Neural progenitor cell (in vitro differentiated cells): ENCODE data around the gene JDP2. TPM values are rescaled to one million over a fixed set of nuclear protein-coding genes. Genes with fewer than 3 reads are reported as not detected.
A peak's percentile ranks its signal among the peaks of the same experiment; 100 is the strongest.

Experiments used
- DNase-seq: peaks from one replicate; pipeline ENCODE4 v3.0.0-alpha.2; 2016; ENCODE audit warnings: low spot score
- H2AFZ ChIP-seq: fragments of 200-600 bp; sonication (generic); replicated peaks from 2 replicates; pipeline ENCODE4 v1.6.1; 2016; ENCODE audit warnings: antibody characterized with exemption
- H3F3A ChIP-seq: fragments of 200-600 bp; sonication (generic); 2 replicates; pipeline ENCODE4 v1.6.1; 2016; ENCODE audit warnings: antibody characterized with exemption, low read depth
- H3K27ac ChIP-seq: fragments of 200-600 bp; sonication (generic); 2 replicates; pipeline ENCODE4 v1.5.1; 2016; ENCODE audit warnings: mild to moderate bottlenecking
- H3K27me3 ChIP-seq: fragments of 200-600 bp; sonication (generic); 2 replicates; pipeline ENCODE4 v1.6.1; 2016; ENCODE audit warnings: mild to moderate bottlenecking, moderate library complexity
- H3K36me3 ChIP-seq: fragments of 200-600 bp; sonication (generic); 2 replicates; pipeline ENCODE4 v1.5.1; 2016
- H3K4me1 ChIP-seq: fragments of 200-600 bp; sonication (generic); 2 replicates; pipeline ENCODE4 v1.6.1; 2016; ENCODE audit warnings: mixed run types
- H3K4me2 ChIP-seq: fragments of 200-600 bp; sonication (generic); 2 replicates; pipeline ENCODE4 v1.6.1; 2016
- H3K4me3 ChIP-seq: fragments of 200-600 bp; sonication (generic); 2 replicates; pipeline ENCODE4 v1.5.1; 2016
- H3K79me2 ChIP-seq: fragments of 200-600 bp; sonication (generic); 2 replicates; pipeline ENCODE4 v1.6.1; 2016; ENCODE audit warnings: low read depth
- H3K9ac ChIP-seq: fragments of 200-600 bp; sonication (generic); 2 replicates; pipeline ENCODE4 v1.6.1; 2016
- H3K9me3 ChIP-seq: fragments of 200-600 bp; sonication (generic); 2 replicates; pipeline ENCODE4 v1.5.1; 2016; ENCODE audit warnings: low read depth
- H4K20me1 ChIP-seq: fragments of 200-600 bp; sonication (generic); 2 replicates; pipeline ENCODE4 v1.6.1; 2016; ENCODE audit warnings: low read depth
- H3K27ac Mint-ChIP-seq: 3 replicates; pipeline ENCODE4 v1.8.0; 2021; ENCODE audit warnings: mixed read lengths
- H3K27me3 Mint-ChIP-seq: 2 replicates; pipeline ENCODE4 v1.8.0; 2022; ENCODE audit warnings: low read depth, mild to moderate bottlenecking, inconsistent platforms, moderate library complexity, mixed read lengths; ENCODE audit not compliant: insufficient read depth
- H3K36me3 Mint-ChIP-seq: 3 replicates; pipeline ENCODE4 v1.8.0; 2021; ENCODE audit warnings: mixed read lengths
- H3K4me1 Mint-ChIP-seq: 3 replicates; pipeline ENCODE4 v1.8.0; 2021; ENCODE audit warnings: mixed read lengths
- H3K4me3 Mint-ChIP-seq: 3 replicates; pipeline ENCODE4 v1.8.0; 2021; ENCODE audit warnings: mild to moderate bottlenecking, moderate library complexity, mixed read lengths
- H3K9me3 Mint-ChIP-seq: 3 replicates; pipeline ENCODE4 v1.8.0; 2020; ENCODE audit warnings: mixed read lengths
- EZH2 ChIP-seq: fragments of 200-600 bp; sonication (generic); IDR thresholded peaks from 2 replicates; pipeline ENCODE4 v1.6.1; 2017; ENCODE audit warnings: antibody characterized with exemption, mild to moderate bottlenecking, moderate library complexity
- EZH2phosphoT487 ChIP-seq: fragments of 200-600 bp; sonication (generic); IDR thresholded peaks from 2 replicates; pipeline ENCODE4 v1.6.1; 2017; ENCODE audit warnings: antibody characterized with exemption
- total RNA-seq: library from RNA; depleted of rRNA; stranded (reverse); fragments of >200 nt; gene quantifications from 2 replicates; pipeline ENCODE4 v1.2.3, GENCODE V29; 2015; ENCODE audit warnings: low replicate concordance
- TF ChIP-seq, protein P1 (sequence below): fragments of 200-600 bp; sonication (generic); IDR thresholded peaks from 2 replicates; pipeline ENCODE4 v1.5.1; 2017; ENCODE audit warnings: antibody characterized with exemption, mild to moderate bottlenecking

Gene JDP2
- total RNA-seq, 1 donor from 2014 or later = 2.5 TPM

- H2AFZ ChIP-seq = no peak overlapping the region
- Mint-ChIP-seq H3K4me1 (peaks cover 27% of the 10 kb centered on the region), H3K27me3 (peaks cover 16% of the 10 kb centered on the region), H3K9me3 (no peaks in the 10 kb centered on the region), H3K4me3 (no peak overlapping the region), H3K36me3 (no peaks in the 10 kb centered on the region), H3K27ac (no peak overlapping the region)
- H4K20me1 ChIP-seq = no peaks in the 10 kb centered on the region
- no peak overlapping the region for H3K9ac ChIP-seq
- peaks cover 6% of the 10 kb centered on the region for H3K4me1 ChIP-seq
- no peak overlapping the region for H3K4me3 ChIP-seq
- no peaks in the 10 kb centered on the region for H3K9me3 ChIP-seq
- no peak overlapping the region for H3K4me2 ChIP-seq
- TF ChIP-seq, protein P1, sequence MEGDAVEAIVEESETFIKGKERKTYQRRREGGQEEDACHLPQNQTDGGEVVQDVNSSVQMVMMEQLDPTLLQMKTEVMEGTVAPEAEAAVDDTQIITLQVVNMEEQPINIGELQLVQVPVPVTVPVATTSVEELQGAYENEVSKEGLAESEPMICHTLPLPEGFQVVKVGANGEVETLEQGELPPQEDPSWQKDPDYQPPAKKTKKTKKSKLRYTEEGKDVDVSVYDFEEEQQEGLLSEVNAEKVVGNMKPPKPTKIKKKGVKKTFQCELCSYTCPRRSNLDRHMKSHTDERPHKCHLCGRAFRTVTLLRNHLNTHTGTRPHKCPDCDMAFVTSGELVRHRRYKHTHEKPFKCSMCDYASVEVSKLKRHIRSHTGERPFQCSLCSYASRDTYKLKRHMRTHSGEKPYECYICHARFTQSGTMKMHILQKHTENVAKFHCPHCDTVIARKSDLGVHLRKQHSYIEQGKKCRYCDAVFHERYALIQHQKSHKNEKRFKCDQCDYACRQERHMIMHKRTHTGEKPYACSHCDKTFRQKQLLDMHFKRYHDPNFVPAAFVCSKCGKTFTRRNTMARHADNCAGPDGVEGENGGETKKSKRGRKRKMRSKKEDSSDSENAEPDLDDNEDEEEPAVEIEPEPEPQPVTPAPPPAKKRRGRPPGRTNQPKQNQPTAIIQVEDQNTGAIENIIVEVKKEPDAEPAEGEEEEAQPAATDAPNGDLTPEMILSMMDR = no peak
- TF ChIP-seq EZH2phosphoT487 = no peak
- no peak for DNase-seq
- no peaks in the 10 kb centered on the region for H3F3A ChIP-seq
- H3K27me3 ChIP-seq = no peaks in the 10 kb centered on the region
- no peaks in the 10 kb centered on the region for H3K36me3 ChIP-seq
- no peaks in the 10 kb centered on the region for H3K79me2 ChIP-seq
- H3K27ac ChIP-seq = no peak overlapping the region
Measured at GRCh38 chr14:75413013-75413412, 14.8 kb upstream of the JDP2 start.

DNA sequence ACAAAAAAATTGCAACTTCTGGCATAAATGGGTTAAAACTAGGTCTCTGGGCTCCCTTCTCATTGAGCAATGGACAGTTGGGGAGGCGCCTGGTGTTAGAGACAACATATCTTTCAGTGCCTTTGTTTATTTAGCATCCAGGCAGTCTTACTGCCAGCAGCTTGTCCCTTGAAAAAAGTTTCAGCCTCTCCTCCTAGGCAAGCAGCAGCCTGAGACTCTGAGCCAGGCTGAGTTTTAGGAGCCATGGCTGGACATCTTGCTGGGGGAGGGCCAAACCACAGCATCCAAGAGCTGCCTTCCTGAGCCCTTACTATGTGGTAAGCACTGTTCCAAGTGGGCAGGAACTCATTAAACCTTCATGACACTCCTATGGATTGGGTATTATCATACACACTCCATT lies 10.1 kb upstream of the JDP2 start:
- Mint-ChIP-seq H3K27ac (no peak overlapping the region), H3K9me3 (no peaks in the 10 kb centered on the region), H3K27me3 (peaks cover 7% of the 10 kb centered on the region), H3K4me3 (no peak overlapping the region), H3K4me1 (peaks cover 18% of the 10 kb centered on the region), H3K36me3 (no peaks in the 10 kb centered on the region)
- Histone ChIP-seq H3F3A (no peaks in the 10 kb centered on the region), H3K36me3 (no peaks in the 10 kb centered on the region), H3K9ac (no peak overlapping the region), H3K79me2 (no peaks in the 10 kb centered on the region), H3K4me3 (no peak overlapping the region), H2AFZ (no peak overlapping the region), H3K27ac (no peak overlapping the region), H3K27me3 (no peaks in the 10 kb centered on the region), H3K4me1 (peaks cover 23% of the 10 kb centered on the region), H3K4me2 (no peak overlapping the region), H4K20me1 (no peaks in the 10 kb centered on the region), H3K9me3 (no peaks in the 10 kb centered on the region)
- DNase-seq = no peak
- TF ChIP-seq, protein P1 = no peak
- TF ChIP-seq EZH2phosphoT487 = no peak
- no peak for TF ChIP-seq EZH2

DNA sequence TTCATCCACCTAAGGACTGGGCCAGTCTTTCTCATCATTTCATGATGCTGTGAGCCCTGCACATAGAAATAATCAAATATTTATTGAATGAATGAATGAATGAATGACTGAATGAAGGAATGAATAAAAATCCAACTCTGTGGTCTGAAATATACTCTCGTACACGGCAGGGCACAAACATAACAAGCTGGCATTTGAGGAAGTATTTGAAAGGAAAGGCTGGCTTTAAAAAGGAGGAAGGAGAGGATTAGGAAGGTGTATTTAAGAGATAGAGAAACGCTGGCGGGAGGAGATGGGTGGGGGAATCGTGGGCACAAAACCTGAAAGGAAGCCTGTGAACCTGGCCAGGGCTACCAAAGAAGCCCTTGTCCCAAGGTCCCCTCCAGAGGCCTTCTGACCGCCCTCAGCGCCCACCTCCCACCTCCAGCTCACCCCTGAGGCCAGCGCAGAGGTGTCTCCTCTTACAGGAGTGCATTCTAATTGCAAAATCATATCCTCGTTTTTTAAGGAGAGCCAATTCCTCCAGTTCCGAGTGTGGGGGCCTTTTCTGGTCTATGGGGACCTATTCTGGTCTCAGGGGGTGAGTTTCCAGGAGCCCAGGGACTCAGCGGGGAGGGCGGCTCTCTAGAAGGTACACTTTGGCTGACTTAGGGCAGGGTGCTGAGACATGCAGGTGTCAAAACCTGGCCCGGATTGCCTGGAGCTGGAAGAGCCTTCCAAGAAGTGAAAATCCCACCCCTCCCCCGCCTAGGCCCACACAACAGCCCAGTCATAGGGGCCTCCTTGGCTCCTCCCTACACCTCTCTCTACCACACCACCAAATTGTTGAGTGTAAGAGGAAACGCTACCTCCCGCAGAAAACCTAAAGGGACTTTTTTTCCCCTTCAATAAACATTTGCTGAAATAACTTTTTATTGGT lies 8.7 kb upstream of the JDP2 start:
- peaks cover 7% of the 10 kb centered on the region for H3K27me3 Mint-ChIP-seq
- no peaks in the 10 kb centered on the region for H3K27me3 ChIP-seq

More for the DNA sequence above, 8.7 kb upstream of the JDP2 start:
- Histone ChIP-seq H4K20me1 (no peaks in the 10 kb centered on the region), H2AFZ (peak overlapping the region; percentile 60), H3K36me3 (no peaks in the 10 kb centered on the region), H3K4me3 (peak overlapping the region; percentile 36), H3F3A (no peaks in the 10 kb centered on the region), H3K27ac (no peak overlapping the region), H3K9me3 (no peaks in the 10 kb centered on the region), H3K4me1 (peaks cover 23% of the 10 kb centered on the region), H3K4me2 (peak overlapping the region; percentile 64), H3K9ac (no peak overlapping the region), H3K79me2 (no peaks in the 10 kb centered on the region)
- Mint-ChIP-seq H3K27ac (no peak overlapping the region), H3K36me3 (no peaks in the 10 kb centered on the region), H3K4me1 (peaks cover 18% of the 10 kb centered on the region), H3K4me3 (peak overlapping the region; percentile 71), H3K9me3 (no peaks in the 10 kb centered on the region)
- DNase-seq = peak; percentile 78
- TF ChIP-seq, protein P1 = no peak
- TF ChIP-seq EZH2 = no peak
- TF ChIP-seq EZH2phosphoT487 = no peak
